K562 (cell line): ENCODE measurements around the gene CHL1.

Source experiments
- BACH1 ChIP-seq: fragments of 200-800 bp; sonication (Bioruptor generic); IDR thresholded peaks from 2 replicates; pipeline ENCODE4 v1.6.1; 2016; ENCODE audit warnings: missing genetic modification characterization, missing compliant biosample characterization
- NFYB ChIP-seq: IDR thresholded peaks from 2 replicates; pipeline ENCODE4 v1.6.1; 2011; ENCODE audit warnings: mild to moderate bottlenecking, moderate library complexity; ENCODE audit not compliant: insufficient read length; ENCODE audit errors: extremely low read depth
- SPI1 ChIP-seq: IDR thresholded peaks from 2 replicates; pipeline ENCODE4 v1.6.1; 2011; ENCODE audit warnings: low read depth, low read length, control low read depth, borderline replicate concordance

DNA sequence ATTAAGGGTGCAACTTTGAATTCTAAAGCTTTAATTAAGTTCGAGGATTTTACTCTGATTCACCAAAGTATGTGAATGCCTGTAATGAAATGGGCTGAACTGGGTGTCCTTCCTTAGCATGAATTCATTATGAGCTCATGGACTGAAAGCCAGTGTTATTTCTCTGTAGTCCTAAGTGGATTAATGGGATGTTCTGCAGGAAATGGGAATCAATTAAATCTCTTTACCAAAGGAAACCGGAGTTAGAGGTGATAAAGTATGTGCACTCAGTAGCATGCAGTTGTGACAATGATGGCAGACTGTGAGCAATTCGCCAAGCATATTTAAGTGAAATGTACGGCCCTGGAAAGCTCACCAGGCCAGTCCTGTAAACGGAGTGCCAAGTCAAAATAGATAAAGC lies 138.7 kb downstream of the CHL1 start:
- TF ChIP-seq SPI1 = no peak
- no peak for TF ChIP-seq BACH1
- no peak for TF ChIP-seq NFYB
